Retinal pigment epithelial cell (primary cell): ENCODE data around the gene MYO18B.

Source experiments
- DNase-seq: peaks from one replicate; pipeline ENCODE4 v3.0.0-alpha.2; 2010; ENCODE audit warnings: low read depth
- H3K4me3 ChIP-seq: 2 replicates; pipeline ENCODE4 v1.5.1; 2011; ENCODE audit warnings: mild to moderate bottlenecking, low read length, control low read depth, moderate library complexity
- CTCF ChIP-seq: conservative IDR thresholded peaks from 2 replicates; pipeline ENCODE4 v1.5.1; 2011; ENCODE audit warnings: low read depth, low read length, control low read depth, inconsistent platforms

The MYO18B gene

GRCh38 chr22:26031641-26032040 lies 289.7 kb downstream of the MYO18B start:
- no peak overlapping the region for H3K4me3 ChIP-seq
- DNase-seq: no peak
- TF ChIP-seq CTCF: no peak

DNA sequence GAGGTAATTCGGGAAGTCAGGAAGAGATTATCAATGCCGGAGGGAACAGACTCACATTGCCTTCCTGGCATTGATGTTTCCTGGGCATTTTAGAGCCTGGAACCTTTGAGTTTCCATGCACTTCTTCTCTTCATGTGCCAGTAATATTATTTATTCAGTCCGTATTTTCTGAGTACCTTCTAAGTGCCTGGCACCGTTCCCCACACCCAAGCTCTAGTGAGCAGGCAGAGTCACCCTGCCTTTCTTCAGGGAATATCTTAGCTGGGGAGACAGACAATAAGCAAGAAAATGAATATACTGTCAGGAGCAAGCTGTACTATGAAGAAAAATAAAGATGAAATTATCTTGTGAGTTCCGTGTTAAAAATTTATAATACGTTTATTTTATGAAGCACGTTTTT lies 291.1 kb downstream of the MYO18B start:
- no peak for DNase-seq
- no peak overlapping the region for H3K4me3 ChIP-seq
- TF ChIP-seq CTCF: no peak

- TF ChIP-seq CTCF: no peak
- no peak overlapping the region for H3K4me3 ChIP-seq
- DNase-seq: no peak
Observed at GRCh38 chr22:26033586-26033985, 291.6 kb downstream of the MYO18B start.

- no peak overlapping the region for H3K4me3 ChIP-seq
- DNase-seq: no peak
- no peak for TF ChIP-seq CTCF
Observed at GRCh38 chr22:26035523-26035922, 293.5 kb downstream of the MYO18B start.

GRCh38 chr22:26038365-26038764 lies 296.4 kb downstream of the MYO18B start:
- TF ChIP-seq CTCF: no peak
- DNase-seq: no peak
- no peak overlapping the region for H3K4me3 ChIP-seq

DNA sequence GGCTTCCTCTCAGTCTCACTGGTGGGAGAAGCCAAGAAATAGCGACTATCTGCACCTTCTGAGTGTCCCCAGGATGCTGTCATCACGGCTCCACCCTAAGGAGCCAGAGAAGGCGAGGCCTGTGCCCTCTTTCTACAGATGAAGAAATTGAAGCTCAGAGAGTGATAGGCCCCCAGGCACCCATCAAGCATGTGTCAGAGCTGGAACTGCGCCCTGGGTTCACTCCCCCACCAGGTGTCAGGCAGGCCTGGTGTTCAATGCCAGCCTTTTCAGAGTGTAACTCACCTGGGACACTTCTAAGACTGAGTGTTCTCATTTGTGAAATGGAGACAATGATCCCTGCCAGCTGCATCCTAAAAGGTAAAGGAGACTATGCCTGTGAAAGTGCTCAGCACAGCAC lies 299.9 kb downstream of the MYO18B start:
- TF ChIP-seq CTCF: no peak
- no peak overlapping the region for H3K4me3 ChIP-seq
- no peak for DNase-seq

GRCh38 chr22:26043031-26043430 lies 301.0 kb downstream of the MYO18B start:
- TF ChIP-seq CTCF: no peak
- H3K4me3 ChIP-seq: no peak overlapping the region
- DNase-seq: no peak
